IPS DF 6.9 (cell line): ENCODE results near the gene UBE3C.

Source experiments
- DNase-seq: peaks from one replicate; pipeline ENCODE4 v3.0.0-alpha.2; 2013; ENCODE audit warnings: low read depth, low spot score
- H3K27ac ChIP-seq: one replicate; pipeline ENCODE4 v1.5.1; 2013; ENCODE audit warnings: low read length, control low read depth
- H3K27me3 ChIP-seq: 2 replicates; pipeline ENCODE4 v1.6.1; 2013; ENCODE audit warnings: mild to moderate bottlenecking, low read length; ENCODE audit not compliant: control insufficient read depth, insufficient read depth
- H3K36me3 ChIP-seq: 2 replicates; pipeline ENCODE4 v1.6.1; 2013; ENCODE audit warnings: low read length; ENCODE audit not compliant: control insufficient read depth, insufficient read depth
- H3K4me1 ChIP-seq: 2 replicates; pipeline ENCODE4 v1.6.1; 2013; ENCODE audit warnings: low read length; ENCODE audit not compliant: control insufficient read depth, insufficient read depth
- H3K4me3 ChIP-seq: 2 replicates; pipeline ENCODE4 v1.5.1; 2013; ENCODE audit warnings: mild to moderate bottlenecking, low read length
- H3K9me3 ChIP-seq: 2 replicates; pipeline ENCODE4 v1.6.1; 2013; ENCODE audit warnings: low read length, inconsistent platforms; ENCODE audit not compliant: control insufficient read depth, insufficient read depth
- WGBS: extraction: QIAGEN DNeasy Blood & Tissue Kit; methylation state at CpG from one replicate; pipeline ENCODE4 v1.1.7; 2013; ENCODE audit warnings: mixed read lengths, missing lambda C conversion rate; ENCODE audit not compliant: insufficient read length, insufficient coverage; 5-methylcytosine and 5-hydroxymethylcytosine counted together

UBE3C gene

DNA sequence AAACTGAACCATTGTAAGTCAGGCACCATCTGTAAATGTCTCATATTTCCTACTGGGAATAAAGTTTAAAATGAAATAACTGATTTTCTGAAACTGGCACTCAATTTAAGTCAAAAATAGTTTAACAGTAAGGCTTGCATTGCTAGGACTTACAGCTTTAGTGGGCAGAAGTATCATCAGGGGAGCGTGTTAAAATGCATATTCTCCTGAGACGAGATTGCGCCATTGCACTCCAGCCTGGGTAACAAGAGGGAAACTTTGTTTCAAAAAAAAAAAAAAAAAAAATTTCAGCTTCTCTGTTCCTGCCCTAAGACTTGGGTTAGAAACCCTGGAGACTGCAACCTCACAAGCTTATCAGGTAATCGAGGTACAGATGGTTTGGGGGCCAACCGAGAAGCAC lies 65.4 kb downstream of the UBE3C start:
- no peak for DNase-seq
- Histone ChIP-seq H3K9me3 (no peaks in the 10 kb centered on the region), H3K4me3 (no peak overlapping the region), H3K27me3 (no peaks in the 10 kb centered on the region), H3K36me3 (no peaks in the 10 kb centered on the region; the same call in 1 of the 2 replicates), H3K27ac (no peak overlapping the region), H3K4me1 (no peaks in the 10 kb centered on the region)
- no CpG with 5 or more reads among the region's 5 CpGs for WGBS

DNA sequence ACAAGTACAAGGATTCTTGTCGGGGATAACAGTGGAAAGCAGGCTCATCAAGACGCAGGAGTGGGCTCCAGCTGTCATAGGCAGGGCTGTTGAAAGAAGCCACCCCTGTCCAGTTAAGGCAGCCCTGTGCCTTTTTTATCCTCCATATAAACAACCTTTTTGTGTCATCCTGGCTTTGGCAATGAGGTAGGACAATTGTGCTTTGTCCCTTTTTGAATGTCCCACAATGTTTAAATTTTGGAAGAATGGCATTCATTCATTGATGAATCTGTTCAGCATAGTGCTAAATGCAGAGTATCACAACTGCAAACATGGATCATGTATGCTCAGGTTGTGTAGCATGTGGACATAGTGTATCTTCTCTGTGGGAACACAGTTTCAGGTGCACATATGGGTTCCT lies 66.7 kb downstream of the UBE3C start:
- Histone ChIP-seq H3K9me3 (no peaks in the 10 kb centered on the region), H3K36me3 (no peaks in the 10 kb centered on the region; the same call in 1 of the 2 replicates), H3K4me3 (no peak overlapping the region), H3K27ac (no peak overlapping the region), H3K27me3 (no peaks in the 10 kb centered on the region), H3K4me1 (no peaks in the 10 kb centered on the region)
- no peak for DNase-seq
- no CpG with 5 or more reads among the region's 2 CpGs for WGBS

DNA sequence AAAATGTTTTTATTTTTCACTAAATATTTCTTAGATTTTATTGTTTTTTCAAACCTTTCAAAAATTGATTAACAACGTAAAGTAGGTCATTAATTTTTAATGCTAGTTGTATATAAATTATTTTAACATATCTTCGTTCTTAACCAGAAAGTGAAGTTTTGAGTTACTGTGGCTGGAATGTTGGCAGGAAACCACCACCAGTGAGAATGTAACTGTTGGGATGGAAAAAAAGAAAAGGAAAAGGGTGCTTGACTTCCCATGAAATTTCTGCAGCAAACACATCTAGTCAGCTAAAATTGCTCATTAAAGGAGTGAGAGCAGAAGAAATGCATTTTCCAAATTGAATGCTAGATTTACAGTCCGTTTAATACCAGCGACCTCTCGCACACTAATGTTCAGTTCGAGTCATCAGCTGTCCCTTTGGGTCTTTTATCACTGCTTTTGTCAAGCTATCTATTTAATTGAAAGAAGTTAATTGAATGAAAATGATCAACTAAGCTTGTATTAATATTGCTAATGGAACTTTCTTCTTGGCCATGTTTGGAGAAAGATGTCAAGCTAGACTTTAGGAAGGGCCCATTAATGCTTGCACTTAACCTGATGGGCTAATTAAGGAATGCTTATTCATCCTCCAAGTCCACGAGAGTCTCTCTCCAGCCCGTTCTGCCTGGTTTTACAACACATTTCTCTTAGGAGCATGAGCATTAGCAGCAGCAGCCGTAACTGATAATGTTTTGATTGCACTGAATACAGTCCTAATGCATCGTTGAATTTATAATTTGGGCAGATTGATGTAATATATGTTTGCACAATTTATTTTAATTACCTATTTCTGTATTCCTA lies 70.1 kb downstream of the UBE3C start:
- Histone ChIP-seq H3K9me3 (no peaks in the 10 kb centered on the region), H3K36me3 (peaks cover 2% of the 10 kb centered on the region; the same call in 1 of the 2 replicates)
- WGBS = no CpG with 5 or more reads among the region's 10 CpGs

GRCh38 chr7:157210682-157211081 lies 72.0 kb downstream of the UBE3C start:
- Histone ChIP-seq H3K4me3 (no peak overlapping the region), H3K36me3 (peaks cover 2% of the 10 kb centered on the region; the same call in 1 of the 2 replicates), H3K9me3 (no peaks in the 10 kb centered on the region), H3K27ac (no peak overlapping the region), H3K27me3 (no peaks in the 10 kb centered on the region), H3K4me1 (no peaks in the 10 kb centered on the region)
- no peak for DNase-seq
- no CpG with 5 or more reads among the region's 5 CpGs for WGBS

More for the DNA sequence above, 70.1 kb downstream of the UBE3C start:
- Histone ChIP-seq H3K27me3 (no peaks in the 10 kb centered on the region), H3K27ac (no peak overlapping the region), H3K4me1 (no peaks in the 10 kb centered on the region), H3K4me3 (no peak overlapping the region)
- no peak for DNase-seq

DNA sequence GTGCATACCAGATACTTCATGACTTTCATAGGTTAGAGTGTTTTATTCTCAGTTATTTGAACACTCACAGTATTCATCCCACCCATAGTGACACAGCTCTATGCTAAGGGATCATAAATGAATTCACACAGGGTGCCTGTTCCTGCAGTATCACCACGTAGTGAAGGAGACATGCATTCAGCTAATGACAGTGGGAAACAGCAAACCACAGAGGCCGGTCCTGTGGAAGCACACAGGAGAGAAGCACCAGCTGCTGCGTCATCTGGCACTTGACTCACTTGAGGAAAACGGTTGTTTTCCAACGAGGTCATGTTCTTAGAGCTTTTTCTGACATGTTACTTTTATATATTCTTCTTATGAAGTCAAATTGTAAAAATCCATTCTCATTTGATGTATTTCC lies 73.0 kb downstream of the UBE3C start:
- Histone ChIP-seq H3K4me1 (no peaks in the 10 kb centered on the region), H3K36me3 (peaks cover 4% of the 10 kb centered on the region; the same call in 1 of the 2 replicates), H3K9me3 (no peaks in the 10 kb centered on the region), H3K4me3 (no peak overlapping the region), H3K27me3 (no peaks in the 10 kb centered on the region), H3K27ac (no peak overlapping the region)
- WGBS = no CpG with 5 or more reads among the region's 5 CpGs
- DNase-seq = no peak

GRCh38 chr7:157219154-157219553 lies 80.4 kb downstream of the UBE3C start:
- H3K36me3 ChIP-seq = peaks cover 2% of the 10 kb centered on the region; the same call in 1 of the 2 replicates
- H3K9me3 ChIP-seq = no peaks in the 10 kb centered on the region
- DNase-seq = no peak
- H3K27me3 ChIP-seq = no peaks in the 10 kb centered on the region
- no peaks in the 10 kb centered on the region for H3K4me1 ChIP-seq
- H3K27ac ChIP-seq = no peak overlapping the region
- no CpG with 5 or more reads among the region's 5 CpGs for WGBS
- no peak overlapping the region for H3K4me3 ChIP-seq

- no peak for DNase-seq
- no peaks in the 10 kb centered on the region for H3K4me1 ChIP-seq
- no peak overlapping the region for H3K27ac ChIP-seq
- H3K27me3 ChIP-seq = no peaks in the 10 kb centered on the region
- no CpG with 5 or more reads among the region's 8 CpGs for WGBS
- no peak overlapping the region for H3K4me3 ChIP-seq
- H3K36me3 ChIP-seq = peaks cover 5% of the 10 kb centered on the region; the same call in 1 of the 2 replicates
- no peaks in the 10 kb centered on the region for H3K9me3 ChIP-seq
These were observed 82.3 kb downstream of the UBE3C start for GRCh38 chr7:157220916-157221569.

DNA sequence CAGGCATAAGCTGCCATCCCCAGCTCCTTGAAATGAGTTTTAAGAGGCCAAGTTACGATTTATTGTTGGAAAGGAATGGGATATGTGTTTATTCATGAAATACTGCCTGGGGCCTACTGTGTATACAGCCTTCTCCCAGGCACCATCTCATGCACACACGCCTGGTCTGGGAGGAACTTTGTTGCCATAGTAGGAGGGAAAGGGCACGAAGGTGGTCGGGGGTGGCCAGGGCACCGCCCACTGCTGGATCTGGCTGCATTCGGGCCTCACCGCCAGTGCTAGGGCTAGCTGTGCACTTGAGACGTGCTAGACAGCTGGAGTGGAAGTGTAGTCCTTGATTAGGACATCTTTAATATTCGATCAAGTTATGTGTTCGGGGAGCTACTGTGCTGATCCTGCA lies 84.0 kb downstream of the UBE3C start:
- H3K36me3 ChIP-seq = peaks cover 3% of the 10 kb centered on the region; the same call in 1 of the 2 replicates
- H3K4me3 ChIP-seq = no peak overlapping the region
- DNase-seq = no peak
- no peaks in the 10 kb centered on the region for H3K4me1 ChIP-seq
- H3K9me3 ChIP-seq = no peaks in the 10 kb centered on the region
- H3K27ac ChIP-seq = no peak overlapping the region
- no CpG with 5 or more reads among the region's 10 CpGs for WGBS
- H3K27me3 ChIP-seq = no peaks in the 10 kb centered on the region

GRCh38 chr7:157224627-157225026 lies 85.9 kb downstream of the UBE3C start:
- Histone ChIP-seq H3K9me3 (no peaks in the 10 kb centered on the region), H3K27me3 (no peaks in the 10 kb centered on the region), H3K27ac (no peak overlapping the region), H3K4me3 (no peak overlapping the region), H3K36me3 (peaks cover 3% of the 10 kb centered on the region; the same call in 1 of the 2 replicates), H3K4me1 (no peaks in the 10 kb centered on the region)
- no peak for DNase-seq
- WGBS = no CpG with 5 or more reads among the region's 4 CpGs

- WGBS = no CpG with 5 or more reads among the region's 8 CpGs
- peak; percentile 22 for DNase-seq
These were observed 90.2 kb downstream of the UBE3C start for GRCh38 chr7:157228864-157229422.

More at GRCh38 chr7:157228864-157229422, 90.2 kb downstream of the UBE3C start:
- H3K36me3 ChIP-seq = peaks cover 4% of the 10 kb centered on the region; the same call in 1 of the 2 replicates
- no peak overlapping the region for H3K27ac ChIP-seq
- H3K27me3 ChIP-seq = no peaks in the 10 kb centered on the region
- H3K9me3 ChIP-seq = no peaks in the 10 kb centered on the region
- no peaks in the 10 kb centered on the region for H3K4me1 ChIP-seq
- H3K4me3 ChIP-seq = no peak overlapping the region
